HEK293 (cell line): ENCODE results near the gene TMEM176B.

ENCODE experiments used
- CTCF ChIA-PET: fragments of 350-600 bp; formaldehyde crosslinking; extraction: SDS; loops from one replicate; lab custom pipeline; 2021; ENCODE audit warnings: antibody characterized with exemption; lab: Yijun Ruan, JAX
- POLR2A ChIA-PET: fragments of 300-600 bp; formaldehyde crosslinking; extraction: SDS; loops from one replicate; lab custom pipeline; 2020; ENCODE audit warnings: antibody characterized with exemption, inconsistent platforms; lab: Yijun Ruan, JAX
- H3K27ac ChIP-seq: fragments of 200-500 bp; sonication (Bioruptor generic); 2 replicates; pipeline ENCODE4 v1.5.1; 2014; ENCODE audit warnings: low read depth, low read length, control low read depth, inconsistent platforms; ENCODE audit errors: extremely low read depth
- H3K36me3 ChIP-seq, 2 experiments: fragments of 200-500 bp in 1 of 2; sonication (Bioruptor generic) in 1 of 2; 1 replicate in 1 of 2; 2 replicates in 1 of 2; pipeline ENCODE4 v1.5.1; 2014 to 2017; ENCODE audit warnings: inconsistent platforms in 2 of 2, low read length in 2 of 2; ENCODE audit not compliant: control insufficient read depth in 2 of 2, insufficient read depth in 1 of 2
- H3K4me1 ChIP-seq: fragments of 200-500 bp; sonication (Bioruptor generic); 2 replicates; pipeline ENCODE4 v1.5.1; 2014; ENCODE audit warnings: mild to moderate bottlenecking, low read length, inconsistent platforms; ENCODE audit not compliant: control insufficient read depth, insufficient read depth
- H3K4me3 ChIP-seq: 2 replicates; pipeline ENCODE4 v1.5.1; 2011; ENCODE audit warnings: low read depth, mild to moderate bottlenecking, control low read depth, low read length, moderate library complexity
- H3K9me3 ChIP-seq: fragments of 200-500 bp; sonication (Bioruptor generic); 2 replicates; pipeline ENCODE4 v1.5.1; 2014; ENCODE audit warnings: low read depth, low read length, inconsistent platforms; ENCODE audit not compliant: control insufficient read depth, insufficient read depth
- CTCF ChIP-seq: fragments of 450-650 bp; formaldehyde crosslinking; IDR thresholded peaks from 2 replicates; pipeline ENCODE4 v1.5.1; 2016; ENCODE audit warnings: missing biosample characterization, missing genetic modification characterization
- HIC1 ChIP-seq: fragments of 450-650 bp; formaldehyde crosslinking; IDR thresholded peaks from 2 replicates; pipeline ENCODE4 v1.5.1; 2016; ENCODE audit warnings: missing biosample characterization, missing genetic modification characterization
- IKZF3 ChIP-seq: fragments of 450-650 bp; IDR thresholded peaks from 2 replicates; pipeline ENCODE4 v1.5.0; 2018; ENCODE audit warnings: missing biosample characterization, mild to moderate bottlenecking, missing genetic modification characterization, moderate library complexity
- MYNN ChIP-seq: fragments of 450-650 bp; formaldehyde crosslinking; IDR thresholded peaks from 2 replicates; pipeline ENCODE4 v1.5.1; 2016; ENCODE audit warnings: missing biosample characterization, missing genetic modification characterization, borderline replicate concordance
- PBX3 ChIP-seq: sonication (generic); formaldehyde crosslinking; IDR thresholded peaks from 2 replicates; pipeline ENCODE4 v1.8.1; 2022; ENCODE audit warnings: mild to moderate bottlenecking, moderate library complexity, missing genetic modification reagents
- PRDM10 ChIP-seq: fragments of 450-650 bp; formaldehyde crosslinking; IDR thresholded peaks from 2 replicates; pipeline ENCODE4 v1.5.1; 2016; ENCODE audit warnings: missing biosample characterization, missing genetic modification characterization
- SCRT1 ChIP-seq: fragments of 450-650 bp; formaldehyde crosslinking; IDR thresholded peaks from 2 replicates; pipeline ENCODE4 v1.5.1; 2016; ENCODE audit warnings: missing biosample characterization, missing genetic modification characterization, borderline replicate concordance
- ZFHX2 ChIP-seq: fragments of 450-650 bp; formaldehyde crosslinking; conservative IDR thresholded peaks from 2 replicates; pipeline ENCODE4 v1.5.1; 2016; ENCODE audit warnings: missing biosample characterization, missing genetic modification characterization
- ZIC2 ChIP-seq: fragments of 450-650 bp; formaldehyde crosslinking; IDR thresholded peaks from 2 replicates; pipeline ENCODE4 v1.5.1; 2016; ENCODE audit warnings: missing biosample characterization, missing genetic modification characterization
- ZNF223 ChIP-seq: fragments of 450-650 bp; formaldehyde crosslinking; IDR thresholded peaks from 2 replicates; pipeline ENCODE4 v1.5.1; 2016; ENCODE audit warnings: missing biosample characterization, missing genetic modification characterization
- ZNF302 ChIP-seq: fragments of 450-650 bp; formaldehyde crosslinking; IDR thresholded peaks from 2 replicates; pipeline ENCODE4 v1.5.1; 2016; ENCODE audit warnings: missing biosample characterization, missing genetic modification characterization, low read depth
- ZNF341 ChIP-seq: fragments of 450-650 bp; formaldehyde crosslinking; IDR thresholded peaks from 2 replicates; pipeline ENCODE4; 2016; ENCODE audit warnings: low read depth, missing biosample characterization, missing genetic modification characterization
- ZNF350 ChIP-seq: fragments of 450-650 bp; formaldehyde crosslinking; IDR thresholded peaks from 2 replicates; pipeline ENCODE4 v1.5.0; 2017; ENCODE audit warnings: missing biosample characterization, mild to moderate bottlenecking, missing genetic modification characterization
- ZNF404 ChIP-seq: fragments of 450-650 bp; formaldehyde crosslinking; IDR thresholded peaks from 2 replicates; pipeline ENCODE4 v1.5.1; 2017; ENCODE audit warnings: missing biosample characterization, missing genetic modification characterization
- ZNF426 ChIP-seq: fragments of 450-650 bp; formaldehyde crosslinking; IDR thresholded peaks from 2 replicates; pipeline ENCODE4 v1.5.1; 2017; ENCODE audit warnings: missing biosample characterization, missing genetic modification characterization, mild to moderate bottlenecking, inconsistent platforms, moderate library complexity
- ZNF514 ChIP-seq: fragments of 450-650 bp; formaldehyde crosslinking; IDR thresholded peaks from 2 replicates; pipeline ENCODE4 v1.5.1; 2016; ENCODE audit warnings: missing biosample characterization, missing genetic modification characterization
- ZNF521 ChIP-seq: fragments of 450-650 bp; formaldehyde crosslinking; IDR thresholded peaks from 2 replicates; pipeline ENCODE4 v1.5.1; 2017; ENCODE audit warnings: missing biosample characterization, mild to moderate bottlenecking, missing genetic modification characterization
- ZNF530 ChIP-seq: fragments of 450-650 bp; formaldehyde crosslinking; IDR thresholded peaks from 2 replicates; pipeline ENCODE4 v1.5.1; 2016; ENCODE audit warnings: low read depth, missing biosample characterization, missing genetic modification characterization
- ZNF549 ChIP-seq: fragments of 450-650 bp; IDR thresholded peaks from 2 replicates; pipeline ENCODE4 v1.5.1; 2018; ENCODE audit warnings: missing biosample characterization, missing genetic modification characterization, mild to moderate bottlenecking, inconsistent platforms, moderate library complexity
- ZNF560 ChIP-seq: fragments of 450-650 bp; formaldehyde crosslinking; IDR thresholded peaks from 2 replicates; pipeline ENCODE4 v1.5.1; 2017; ENCODE audit warnings: missing biosample characterization, missing genetic modification characterization, borderline replicate concordance
- ZNF596 ChIP-seq: fragments of 450-650 bp; IDR thresholded peaks from 2 replicates; pipeline ENCODE4 v1.5.0; 2018; ENCODE audit warnings: missing biosample characterization, mild to moderate bottlenecking, missing genetic modification characterization, moderate library complexity
- ZNF670 ChIP-seq: fragments of 450-650 bp; formaldehyde crosslinking; IDR thresholded peaks from 2 replicates; pipeline ENCODE4 v1.5.1; 2016; ENCODE audit warnings: missing biosample characterization, missing genetic modification characterization, low read depth
- ZSCAN16 ChIP-seq: fragments of 450-650 bp; formaldehyde crosslinking; IDR thresholded peaks from 2 replicates; pipeline ENCODE4 v1.5.1; 2016; ENCODE audit warnings: missing biosample characterization, missing genetic modification characterization
- TF ChIP-seq, protein P1 (sequence below): fragments of 450-650 bp; formaldehyde crosslinking; IDR thresholded peaks from 2 replicates; pipeline ENCODE4 v1.5.1; 2016; ENCODE audit warnings: missing biosample characterization, missing genetic modification characterization

Gene TMEM176B

GRCh38 chr7:150823484-150824126, 23.4 kb upstream of the TMEM176B start (continued):
- peak; percentile 62 for TF ChIP-seq HIC1
- TF ChIP-seq ZNF530 (tag by site-specific recombination): no peak
- no peak for TF ChIP-seq ZNF404 (tag by site-specific recombination)
- TF ChIP-seq ZIC2 (tag by site-specific recombination): no peak
- TF ChIP-seq ZNF223 (tag by site-specific recombination): no peak
- no peak for TF ChIP-seq SCRT1 (tag by site-specific recombination)
- TF ChIP-seq ZNF302 (tag by site-specific recombination): no peak
- TF ChIP-seq PRDM10: peak; percentile 82
- TF ChIP-seq, protein P1, sequence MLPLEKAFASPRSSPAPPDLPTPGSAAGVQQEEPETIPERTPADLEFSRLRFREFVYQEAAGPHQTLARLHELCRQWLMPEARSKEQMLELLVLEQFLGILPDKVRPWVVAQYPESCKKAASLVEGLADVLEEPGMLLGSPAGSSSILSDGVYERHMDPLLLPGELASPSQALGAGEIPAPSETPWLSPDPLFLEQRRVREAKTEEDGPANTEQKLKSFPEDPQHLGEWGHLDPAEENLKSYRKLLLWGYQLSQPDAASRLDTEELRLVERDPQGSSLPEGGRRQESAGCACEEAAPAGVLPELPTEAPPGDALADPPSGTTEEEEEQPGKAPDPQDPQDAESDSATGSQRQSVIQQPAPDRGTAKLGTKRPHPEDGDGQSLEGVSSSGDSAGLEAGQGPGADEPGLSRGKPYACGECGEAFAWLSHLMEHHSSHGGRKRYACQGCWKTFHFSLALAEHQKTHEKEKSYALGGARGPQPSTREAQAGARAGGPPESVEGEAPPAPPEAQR (tag by site-specific recombination): no peak
- no peak for TF ChIP-seq MYNN (tag by site-specific recombination)

DNA sequence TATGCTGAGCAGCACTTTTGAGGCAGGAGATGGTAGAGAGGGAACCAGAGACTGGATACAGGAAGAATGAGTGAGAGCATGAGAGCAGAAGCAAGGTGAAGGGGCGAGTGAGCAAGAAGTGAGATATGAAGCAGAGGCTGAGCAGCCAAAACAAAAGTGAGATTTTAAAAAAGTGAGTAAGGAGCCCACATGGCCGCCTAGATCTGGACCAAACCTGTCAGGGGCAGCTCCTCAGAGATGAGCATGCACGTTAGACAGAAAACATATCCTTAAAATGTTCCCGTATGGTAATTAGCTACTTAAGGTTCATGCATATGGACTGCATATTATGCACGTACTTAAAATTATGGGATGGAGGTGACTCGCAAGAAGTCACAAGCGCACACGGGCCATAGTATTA, 22.9 kb upstream of the TMEM176B start:
- ChIA-PET CTCF (interaction anchor here (0.7 kb wide), 1 partner anchor 1159 kb away, joined by 3 read pairs; no protein-coding TSS in a partner anchor), POLR2A (no interaction called here)
- H3K9me3 ChIP-seq: no peaks in the 10 kb centered on the region
- H3K36me3 ChIP-seq: no peaks in the 10 kb centered on the region
- no peak overlapping the region for H3K4me3 ChIP-seq
- no peak overlapping the region for H3K27ac ChIP-seq
- no peaks in the 10 kb centered on the region for H3K4me1 ChIP-seq
- TF ChIP-seq ZNF514 (tag by site-specific recombination): no peak
- TF ChIP-seq ZNF426: no peak
- TF ChIP-seq ZNF341 (tag by site-specific recombination): no peak
- TF ChIP-seq ZNF549 (tag by site-specific recombination): no peak
- no peak for TF ChIP-seq ZFHX2 (tag by site-specific recombination)
- TF ChIP-seq ZNF521 (tag by site-specific recombination): no peak
- TF ChIP-seq ZNF670 (tag by site-specific recombination): no peak
- TF ChIP-seq ZNF596 (tag by site-specific recombination): no peak
- TF ChIP-seq ZSCAN16 (tag by site-specific recombination): no peak
- no peak for TF ChIP-seq ZNF560 (tag by site-specific recombination)
- TF ChIP-seq IKZF3 (tag by site-specific recombination): no peak
- no peak for TF ChIP-seq PBX3 (CRISPR knock-in tag)
- TF ChIP-seq ZNF350 (tag by site-specific recombination): no peak
- TF ChIP-seq CTCF (tag by site-specific recombination): no peak
